ENCODE data around the gene RTL10.

RTL10 gene

GRCh38 chr22:19854778-19855503, at the start of gene RTL10, which contains the start of gene GNB1L:
RTL10 (minus strand) TSS chr22:19854874; CDS start chr22:19852261, 2,613 bp downstream.
GNB1L (minus strand) TSS chr22:19854874; CDS start chr22:19821355, 33,519 bp downstream.
- DNase-seq (ENCODE audit: low read depth) = peak; percentile 95

GRCh38 chr22:19904174-19904856, 49.6 kb upstream of the RTL10 start:
- DNase-seq (ENCODE audit: low read depth) = no peak

GRCh38 chr22:19903513-19903912, 48.8 kb upstream of the RTL10 start:
- DNase-seq (ENCODE audit: low read depth) = no peak

- DNase-seq (ENCODE audit: low read depth) = no peak
Observed at GRCh38 chr22:19903031-19903430, 48.4 kb upstream of the RTL10 start.

GRCh38 chr22:19902245-19902715, 47.6 kb upstream of the RTL10 start:
- no peak for DNase-seq (ENCODE audit: low read depth)

- DNase-seq (ENCODE audit: low read depth) = no peak
Observed at GRCh38 chr22:19901577-19902244, 47.0 kb upstream of the RTL10 start.

GRCh38 chr22:19900707-19901436, 46.2 kb upstream of the RTL10 start:
- DNase-seq (ENCODE audit: low read depth) = no peak

- no peak for DNase-seq (ENCODE audit: low read depth)
Observed at GRCh38 chr22:19898831-19899567, 44.3 kb upstream of the RTL10 start.

- no peak for DNase-seq (ENCODE audit: low read depth)
Observed at GRCh38 chr22:19898145-19898544, 43.5 kb upstream of the RTL10 start.

- no peak for DNase-seq (ENCODE audit: low read depth)
Observed at GRCh38 chr22:19897726-19898125, 43.1 kb upstream of the RTL10 start.

- no peak for DNase-seq (ENCODE audit: low read depth)
Observed at GRCh38 chr22:19896665-19897355, 42.1 kb upstream of the RTL10 start.

GRCh38 chr22:19895160-19895849, 40.6 kb upstream of the RTL10 start:
- DNase-seq (ENCODE audit: low read depth) = no peak

GRCh38 chr22:19893363-19893762, 38.7 kb upstream of the RTL10 start:
- DNase-seq (ENCODE audit: low read depth) = no peak

GRCh38 chr22:19892925-19893324, 38.3 kb upstream of the RTL10 start:
- no peak for DNase-seq (ENCODE audit: low read depth)

- DNase-seq (ENCODE audit: low read depth) = peak; percentile 46
Observed at GRCh38 chr22:19892257-19892879, 37.7 kb upstream of the RTL10 start.

GRCh38 chr22:19891317-19892256, 36.9 kb upstream of the RTL10 start:
- peak; percentile 75 for DNase-seq (ENCODE audit: low read depth)

GRCh38 chr22:19890502-19891316, 36.0 kb upstream of the RTL10 start:
- no peak for DNase-seq (ENCODE audit: low read depth)

- DNase-seq (ENCODE audit: low read depth) = no peak
Observed at GRCh38 chr22:19889951-19890350, 35.3 kb upstream of the RTL10 start.
